ENCODE measurements around the gene HS3ST5. TPM values are rescaled to one million over a fixed set of nuclear protein-coding genes. Genes with fewer than 3 reads are reported as not detected.

HS3ST5 gene
- total RNA-seq (2014; rRNA removed; shearing (Covaris generic)), result 0.55 and 0.56 TPM in 2 replicates

GRCh38 chr6:114342826-114343781, at the start of gene HS3ST5:
TSS of gene HS3ST5 (minus strand) at chr6:114343023. CDS start at chr6:114062845, 280,178 bp downstream.
- Histone ChIP-seq H3K36me3 (no peaks in the 10 kb centered on the region), H3K4me3 (peak within 1 kb of the TSS; percentile 87), H3K4me1 (no peaks in the 10 kb centered on the region), H3K27ac (peak within 1 kb of the TSS; percentile 28), H3K27me3 (no peaks in the 10 kb centered on the region), H3K9me3 (replicated peaks) (no peaks in the 10 kb centered on the region)
- DNase-seq, result peak; percentile 75 to 78

- Histone ChIP-seq H3K27me3 (no peaks in the 10 kb centered on the region), H3K27ac (no peak overlapping the region), H3K4me3 (no peak overlapping the region), H3K9me3 (replicated peaks) (no peaks in the 10 kb centered on the region), H3K4me1 (peaks cover 6% of the 10 kb centered on the region; the same call in 1 of the 2 replicates), H3K36me3 (no peaks in the 10 kb centered on the region)
- DNase-seq, result no peak
Measured at GRCh38 chr6:114390176-114390575, 47.4 kb upstream of the HS3ST5 start.

- Histone ChIP-seq H3K27ac (no peak overlapping the region), H3K4me3 (no peak overlapping the region), H3K9me3 (replicated peaks) (no peaks in the 10 kb centered on the region), H3K36me3 (no peaks in the 10 kb centered on the region), H3K27me3 (no peaks in the 10 kb centered on the region), H3K4me1 (peaks cover 6% of the 10 kb centered on the region; the same call in 1 of the 2 replicates)
- no peak for DNase-seq
Measured at GRCh38 chr6:114389111-114389510, 46.3 kb upstream of the HS3ST5 start.

- Histone ChIP-seq H3K27me3 (no peaks in the 10 kb centered on the region), H3K27ac (no peak overlapping the region), H3K9me3 (replicated peaks) (no peaks in the 10 kb centered on the region), H3K4me3 (no peak overlapping the region), H3K36me3 (no peaks in the 10 kb centered on the region), H3K4me1 (no peaks in the 10 kb centered on the region)
- no peak for DNase-seq
Measured at GRCh38 chr6:114382406-114382805, 39.6 kb upstream of the HS3ST5 start.

- H3K9me3 ChIP-seq (replicated peaks), result no peaks in the 10 kb centered on the region
- H3K36me3 ChIP-seq, result no peaks in the 10 kb centered on the region
- H3K27ac ChIP-seq, result no peak overlapping the region
- H3K4me1 ChIP-seq, result no peaks in the 10 kb centered on the region
- H3K27me3 ChIP-seq, result no peaks in the 10 kb centered on the region
- no peak for DNase-seq
- no peak overlapping the region for H3K4me3 ChIP-seq
Measured at GRCh38 chr6:114377881-114378280, 35.1 kb upstream of the HS3ST5 start.

GRCh38 chr6:114376611-114377175, 33.9 kb upstream of the HS3ST5 start:
- Histone ChIP-seq H3K4me3 (no peak overlapping the region), H3K9me3 (replicated peaks) (no peaks in the 10 kb centered on the region), H3K27ac (no peak overlapping the region), H3K27me3 (no peaks in the 10 kb centered on the region), H3K4me1 (no peaks in the 10 kb centered on the region), H3K36me3 (no peaks in the 10 kb centered on the region)
- DNase-seq, result no peak

GRCh38 chr6:114375541-114376192, 32.8 kb upstream of the HS3ST5 start:
- H3K9me3 ChIP-seq (replicated peaks), result no peaks in the 10 kb centered on the region
- no peaks in the 10 kb centered on the region for H3K36me3 ChIP-seq
- DNase-seq, result no peak
- H3K27me3 ChIP-seq, result no peaks in the 10 kb centered on the region
- no peaks in the 10 kb centered on the region for H3K4me1 ChIP-seq
- H3K4me3 ChIP-seq, result no peak overlapping the region
- H3K27ac ChIP-seq, result no peak overlapping the region

- H3K4me1 ChIP-seq, result no peaks in the 10 kb centered on the region
- no peaks in the 10 kb centered on the region for H3K27me3 ChIP-seq
- no peaks in the 10 kb centered on the region for H3K9me3 ChIP-seq (replicated peaks)
- no peak overlapping the region for H3K4me3 ChIP-seq
- H3K27ac ChIP-seq, result no peak overlapping the region
- H3K36me3 ChIP-seq, result no peaks in the 10 kb centered on the region
- no peak for DNase-seq
Measured at GRCh38 chr6:114367315-114367961, 24.6 kb upstream of the HS3ST5 start.

GRCh38 chr6:114366899-114367298, 24.1 kb upstream of the HS3ST5 start:
- Histone ChIP-seq H3K4me3 (no peak overlapping the region), H3K4me1 (no peaks in the 10 kb centered on the region), H3K9me3 (replicated peaks) (no peaks in the 10 kb centered on the region), H3K36me3 (no peaks in the 10 kb centered on the region), H3K27ac (no peak overlapping the region), H3K27me3 (no peaks in the 10 kb centered on the region)
- no peak for DNase-seq

GRCh38 chr6:114364301-114364700, 21.5 kb upstream of the HS3ST5 start:
- Histone ChIP-seq H3K36me3 (no peaks in the 10 kb centered on the region), H3K27ac (no peak overlapping the region), H3K4me3 (no peak overlapping the region), H3K4me1 (no peaks in the 10 kb centered on the region), H3K27me3 (no peaks in the 10 kb centered on the region), H3K9me3 (replicated peaks) (no peaks in the 10 kb centered on the region)
- no peak for DNase-seq

- H3K36me3 ChIP-seq, result no peaks in the 10 kb centered on the region
Measured at GRCh38 chr6:114362957-114363356, 20.1 kb upstream of the HS3ST5 start.

GRCh38 chr6:114362396-114362795, 19.6 kb upstream of the HS3ST5 start:
- Histone ChIP-seq H3K4me3 (no peak overlapping the region), H3K36me3 (no peaks in the 10 kb centered on the region), H3K27ac (no peak overlapping the region), H3K4me1 (no peaks in the 10 kb centered on the region), H3K27me3 (no peaks in the 10 kb centered on the region), H3K9me3 (replicated peaks) (no peaks in the 10 kb centered on the region)
- DNase-seq, result no peak

More at GRCh38 chr6:114362957-114363356, 20.1 kb upstream of the HS3ST5 start:
- Histone ChIP-seq H3K4me3 (no peak overlapping the region), H3K4me1 (no peaks in the 10 kb centered on the region), H3K27me3 (no peaks in the 10 kb centered on the region), H3K9me3 (replicated peaks) (no peaks in the 10 kb centered on the region), H3K27ac (no peak overlapping the region)
- no peak for DNase-seq

- DNase-seq, result no peak
- Histone ChIP-seq H3K4me1 (no peaks in the 10 kb centered on the region), H3K27me3 (no peaks in the 10 kb centered on the region), H3K4me3 (no peak overlapping the region), H3K27ac (no peak overlapping the region), H3K36me3 (no peaks in the 10 kb centered on the region), H3K9me3 (replicated peaks) (no peaks in the 10 kb centered on the region)
Measured at GRCh38 chr6:114361036-114361435, 18.2 kb upstream of the HS3ST5 start.

- no peaks in the 10 kb centered on the region for H3K9me3 ChIP-seq (replicated peaks)
- H3K4me3 ChIP-seq, result no peak overlapping the region
- no peaks in the 10 kb centered on the region for H3K4me1 ChIP-seq
- H3K27ac ChIP-seq, result no peak overlapping the region
- DNase-seq, result no peak
- H3K27me3 ChIP-seq, result no peaks in the 10 kb centered on the region
- no peaks in the 10 kb centered on the region; the same call in 1 of the 2 replicates for H3K36me3 ChIP-seq
Measured at GRCh38 chr6:114355300-114355699, 12.5 kb upstream of the HS3ST5 start.

Measured in SJCRH30 (cell line).